Gastroesophageal sphincter (tissue), 3 donors: ENCODE data around the gene ZNF385D.

Experiments used
- POLR2AphosphoS5 ChIP-seq: sonication (generic); formaldehyde crosslinking; IDR thresholded peaks from one replicate; pipeline ENCODE4 v1.6.1; 2017; ENCODE audit warnings: antibody characterized with exemption
- TF ChIP-seq, protein P1 (sequence below), 4 experiments: fragments of 200-600 bp in 2 of 4; fragments of 450-650 bp in 2 of 4; sonication (generic) in 1 of 4; IDR thresholded peaks; one replicate each; pipeline ENCODE4 v1.5.1; 2017 to 2019; ENCODE audit warnings: antibody characterized with exemption in 4 of 4, mild to moderate bottlenecking in 2 of 4, moderate library complexity in 2 of 4

GRCh38 chr3:21786438-21786797 lies 35.4 kb upstream of the ZNF385D start:
- TF ChIP-seq, protein P1, sequence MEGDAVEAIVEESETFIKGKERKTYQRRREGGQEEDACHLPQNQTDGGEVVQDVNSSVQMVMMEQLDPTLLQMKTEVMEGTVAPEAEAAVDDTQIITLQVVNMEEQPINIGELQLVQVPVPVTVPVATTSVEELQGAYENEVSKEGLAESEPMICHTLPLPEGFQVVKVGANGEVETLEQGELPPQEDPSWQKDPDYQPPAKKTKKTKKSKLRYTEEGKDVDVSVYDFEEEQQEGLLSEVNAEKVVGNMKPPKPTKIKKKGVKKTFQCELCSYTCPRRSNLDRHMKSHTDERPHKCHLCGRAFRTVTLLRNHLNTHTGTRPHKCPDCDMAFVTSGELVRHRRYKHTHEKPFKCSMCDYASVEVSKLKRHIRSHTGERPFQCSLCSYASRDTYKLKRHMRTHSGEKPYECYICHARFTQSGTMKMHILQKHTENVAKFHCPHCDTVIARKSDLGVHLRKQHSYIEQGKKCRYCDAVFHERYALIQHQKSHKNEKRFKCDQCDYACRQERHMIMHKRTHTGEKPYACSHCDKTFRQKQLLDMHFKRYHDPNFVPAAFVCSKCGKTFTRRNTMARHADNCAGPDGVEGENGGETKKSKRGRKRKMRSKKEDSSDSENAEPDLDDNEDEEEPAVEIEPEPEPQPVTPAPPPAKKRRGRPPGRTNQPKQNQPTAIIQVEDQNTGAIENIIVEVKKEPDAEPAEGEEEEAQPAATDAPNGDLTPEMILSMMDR (IDR thresholded peaks at IDR 0.05), result no peak
- TF ChIP-seq POLR2AphosphoS5, result no peak
